Left hindlimb (tissue), 1 donor: ENCODE results near the gene RAMP1.
A peak's percentile ranks its signal among the peaks of the same experiment; 100 is the strongest.
"Not testable (repeated sequence)": the region's sequence is repeated elsewhere in the genome, so short reads cannot be mapped to it uniquely, and the experiment has no call there.

Experiments used
- DNase-seq: peaks from one replicate; pipeline ENCODE4 v3.0.0-alpha.2; 2018

Gene RAMP1

GRCh38 chr2:237859533-237860272, at the start of gene RAMP1:
Gene RAMP1, plus strand, starts transcription at chr2:237859623. Its CDS starts 53 bp downstream, at chr2:237859676.
- DNase-seq: no peak

- no peak for DNase-seq
Measured at GRCh38 chr2:237815637-237816036, 43.8 kb upstream of the RAMP1 start.

GRCh38 chr2:237816531-237816930, 42.9 kb upstream of the RAMP1 start:
- DNase-seq: no peak

- no peak for DNase-seq
Measured at GRCh38 chr2:237818066-237818473, 41.4 kb upstream of the RAMP1 start.

GRCh38 chr2:237819231-237819630, 40.2 kb upstream of the RAMP1 start:
- DNase-seq: no peak

- no peak for DNase-seq
Measured at GRCh38 chr2:237820421-237820820, 39.0 kb upstream of the RAMP1 start.

GRCh38 chr2:237823544-237823943, 35.9 kb upstream of the RAMP1 start:
- DNase-seq: no peak

- no peak for DNase-seq
Measured at GRCh38 chr2:237824085-237824484, 35.3 kb upstream of the RAMP1 start.

GRCh38 chr2:237827421-237827987, 31.9 kb upstream of the RAMP1 start:
- DNase-seq: no peak

GRCh38 chr2:237830522-237830921, 28.9 kb upstream of the RAMP1 start:
- DNase-seq: no peak

- DNase-seq: no peak
Measured at GRCh38 chr2:237833546-237833945, 25.9 kb upstream of the RAMP1 start.

GRCh38 chr2:237835372-237835771, 24.1 kb upstream of the RAMP1 start:
- DNase-seq: no peak

- no peak for DNase-seq
Measured at GRCh38 chr2:237841051-237841450, 18.4 kb upstream of the RAMP1 start.

- DNase-seq: not testable (repeated sequence)
Measured at GRCh38 chr2:237848940-237849339, 10.5 kb upstream of the RAMP1 start.

GRCh38 chr2:237854295-237854694, 5.1 kb upstream of the RAMP1 start:
- DNase-seq: no peak

GRCh38 chr2:237857791-237858190, 1.6 kb upstream of the RAMP1 start:
- no peak for DNase-seq

GRCh38 chr2:237858294-237859081, 935 bp upstream of the RAMP1 start:
- DNase-seq: peak; percentile 86

GRCh38 chr2:237859082-237859433, 365 bp upstream of the RAMP1 start:
- DNase-seq: no peak

- no peak for DNase-seq
Measured at GRCh38 chr2:237860273-237860935, 981 bp downstream of the RAMP1 start.

GRCh38 chr2:237861875-237862527, 2.6 kb downstream of the RAMP1 start:
- DNase-seq: no peak

GRCh38 chr2:237862528-237862895, 3.1 kb downstream of the RAMP1 start:
- DNase-seq: no peak

GRCh38 chr2:237863102-237863511, 3.7 kb downstream of the RAMP1 start:
- no peak for DNase-seq
